HepG2 (cell line): ENCODE data around the gene GRAMD2A. TPM values are rescaled to one million over a fixed set of nuclear protein-coding genes. Genes with fewer than 3 reads are reported as not detected.

Experiments used
- ATAC-seq: fragments of 200-7000 bp; cut with Tn5 transposase; 3 replicates; pipeline ENCODE4 v1.9.1; 2020; ENCODE audit warnings: mild to moderate bottlenecking, moderate library complexity
- BruUV-seq: library from RNA; stranded (reverse); fragments of 400-500 nt; replicated peaks from 2 replicates; lab custom pipeline; 2021; lab: Mats Ljungman, UMichigan
- CTCF ChIA-PET: fragments of 300-600 bp; formaldehyde crosslinking; extraction: SDS; loops from one replicate; lab custom pipeline; 2021; ENCODE audit warnings: low total read pairs, inconsistent platforms, low intra/inter-chr PET ratio; lab: Yijun Ruan, JAX
- POLR2A ChIA-PET: fragments of 350-600 bp; sonication (Branson Sonifier 250); formaldehyde crosslinking; loops from one replicate; lab custom pipeline; 2020; ENCODE audit warnings: antibody characterized with exemption, inconsistent platforms; lab: Yijun Ruan, JAX
- DNase-seq: peaks from one replicate; pipeline ENCODE4 v3.0.0-alpha.2; 2015; ENCODE audit warnings: low spot score
- FAIRE-seq: peaks from 3 replicates; lab custom pipeline; 2011; peaks lifted over from hg19 to GRCh38; lab: Jason Lieb, UNC
- H2AFZ ChIP-seq: one replicate; pipeline ENCODE4 v1.6.1; 2011; ENCODE audit warnings: low read length, inconsistent platforms
- H3K27ac ChIP-seq: fragments of 300-600 bp; 3 replicates; pipeline ENCODE4 v1.8.0; 2011; ENCODE audit warnings: mixed run types, mild to moderate bottlenecking, mixed read lengths, low read length, inconsistent platforms; ENCODE audit not compliant: insufficient read depth; ENCODE audit errors: extremely low read length
- H3K27me3 ChIP-seq, 2 experiments: fragments of 200-600 bp in 1 of 2; 2 replicates in 1 of 2; 3 replicates in 1 of 2; pipeline versions ENCODE4 v1.6.0 to v1.8.0; 2011; ENCODE audit warnings: low read length in 2 of 2, mild to moderate bottlenecking in 2 of 2, moderate library complexity in 2 of 2, inconsistent platforms in 1 of 2; ENCODE audit not compliant: insufficient read depth in 2 of 2, control insufficient read depth in 1 of 2
- H3K36me3 ChIP-seq, 2 experiments: fragments of 200-600 bp in 1 of 2; replicated peaks in 1 of 2; 2 replicates in 1 of 2; 3 replicates in 1 of 2; pipeline versions ENCODE4 v1.5.1 to v1.8.0; 2011; ENCODE audit warnings: low read length in 2 of 2, inconsistent platforms in 1 of 2; ENCODE audit not compliant: insufficient read depth in 2 of 2, control insufficient read depth in 1 of 2
- H3K4me1 ChIP-seq: 2 replicates; pipeline ENCODE4 v1.5.1; 2012; ENCODE audit warnings: low read length, inconsistent platforms; ENCODE audit not compliant: insufficient read depth
- H3K4me2 ChIP-seq: 2 replicates; pipeline ENCODE4 v1.6.0; 2011; ENCODE audit warnings: low read depth, low read length, inconsistent platforms
- H3K4me3 ChIP-seq, 3 experiments: fragments of 200-600 bp in 1 of 3; sonication (generic), shearing (Covaris generic) in 1 of 3; replicated peaks in 1 of 3; 2 replicates each; pipeline ENCODE4 v1.5.1; 2011 to 2016; ENCODE audit warnings: low read length in 3 of 3, inconsistent platforms in 2 of 3, low read depth in 2 of 3, mild to moderate bottlenecking in 2 of 3, control low read depth in 1 of 3, mixed read lengths in 1 of 3; ENCODE audit not compliant: insufficient read depth in 1 of 3
- H3K79me2 ChIP-seq: one replicate; pipeline ENCODE4 v1.6.1; 2011; ENCODE audit warnings: low read length, inconsistent platforms; ENCODE audit not compliant: insufficient read depth
- H3K9ac ChIP-seq: 2 replicates; pipeline ENCODE4 v1.6.0; 2011; ENCODE audit warnings: mild to moderate bottlenecking, low read depth, low read length, inconsistent platforms; ENCODE audit not compliant: insufficient read depth
- H3K9me3 ChIP-seq: 2 replicates; pipeline ENCODE4 v1.5.1; 2012; ENCODE audit warnings: mild to moderate bottlenecking, low read length
- H4K20me1 ChIP-seq: 2 replicates; pipeline ENCODE4 v1.6.0; 2011; ENCODE audit warnings: inconsistent platforms, mild to moderate bottlenecking, low read length, moderate library complexity; ENCODE audit not compliant: insufficient read depth
- AGO2 ChIP-seq: fragments of 200-400 bp; formaldehyde crosslinking; optimal IDR thresholded peaks from 2 replicates; pipeline ENCODE3; 2017; ENCODE audit warnings: mild to moderate bottlenecking, low read depth, low read length, moderate library complexity
- GABPB1 ChIP-seq: IDR thresholded peaks from 2 replicates; pipeline ENCODE4 v1.6.1; 2016; ENCODE audit warnings: mild to moderate bottlenecking, missing genetic modification reagents, moderate library complexity, missing compliant biosample characterization
- PAF1 ChIP-seq: IDR thresholded peaks from 2 replicates; pipeline ENCODE4 v1.6.1; 2016; ENCODE audit warnings: missing genetic modification reagents, missing compliant biosample characterization
- POLR2AphosphoS5 ChIP-seq: IDR thresholded peaks from 2 replicates; pipeline ENCODE4 v1.6.1; 2012; ENCODE audit warnings: low read depth, low read length
- RBM22 ChIP-seq: fragments of 200-400 bp; formaldehyde crosslinking; optimal IDR thresholded peaks from 2 replicates; pipeline ENCODE3; 2017; ENCODE audit warnings: mild to moderate bottlenecking, low read length, moderate library complexity
- WGBS: methylation state at CpG from one replicate; pipeline ENCODE4 v1.1.6; 2017; ENCODE audit warnings: low lambda C conversion rate; 5-methylcytosine and 5-hydroxymethylcytosine counted together
- in situ Hi-C: cut with HindIII; loops from 2 replicates; pipeline ENCODE4 v1.10.0; 2017; ENCODE audit warnings: low pct_unique_long_range_greater_than_20kb; ENCODE audit not compliant: extremely low pct_ligation_motif_present
- intact Hi-C: fragments of 100-400 bp; cut with micrococcal nuclease; formaldehyde crosslinking; loops from one replicate; pipeline ENCODE4 v1.10.0; 2022; ENCODE audit not compliant: unreplicated experiment
- polyA plus RNA-seq, 8 experiments: library from polyadenylated mRNA; depleted of rRNA in 3 of 8; stranded (reverse) in 7 of 8; unstranded in 1 of 8; fragments of >200 nt; fragmentation: Illumina TruSeq in 4 of 8; extraction: Trizol in 4 of 8; gene quantifications; 2 replicates each; pipeline versions ENCODE4 v1.2.1 to v1.2.3, GENCODE V29; 2011 to 2016; ENCODE audit warnings: low read depth in 4 of 8, missing spikeins in 1 of 8, mixed read lengths in 1 of 8; ENCODE audit not compliant: insufficient read depth in 1 of 8
- total RNA-seq, 5 experiments: library from RNA; depleted of rRNA; stranded (reverse); fragments of >200 nt; fragmentation: Illumina TruSeq; extraction: Trizol; gene quantifications; 2 replicates each; pipeline ENCODE4 v1.2.3, GENCODE V29; 2016; ENCODE audit warnings: low read depth in 1 of 5
- TF ChIP-seq, protein P1 (sequence below): sonication (generic); formaldehyde crosslinking; IDR thresholded peaks from 2 replicates; pipeline ENCODE4 v1.4.0; 2020; ENCODE audit warnings: mild to moderate bottlenecking, missing genetic modification reagents

Gene GRAMD2A
- total and polyA plus RNA-seq, 2 of the 13 experiments (the other 11 are each of a cell fraction or from before 2014, with no cell fraction given), result 0.04 TPM; not detected in 1

DNA sequence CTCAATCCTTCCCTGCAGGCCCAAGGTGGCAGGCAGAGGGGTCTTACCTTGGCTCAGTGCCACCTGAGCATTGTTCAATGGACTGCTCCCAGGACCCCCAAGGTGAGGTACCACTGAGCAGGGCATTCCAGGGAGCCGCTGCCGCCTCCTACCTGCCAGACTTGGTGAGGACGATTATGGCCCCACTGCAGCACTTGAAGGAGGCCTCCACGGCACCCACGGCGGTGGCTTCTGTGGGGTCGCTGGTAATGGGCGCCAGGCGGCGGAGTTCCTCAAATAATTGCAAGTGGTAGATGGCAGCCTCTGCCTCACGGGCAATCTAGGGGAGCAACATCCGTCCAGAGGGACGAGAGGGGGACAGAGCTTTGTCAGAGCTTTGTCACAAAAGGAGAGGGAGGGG, 4.7 kb upstream of the GRAMD2A start:
- intact Hi-C loops (no loop called here), in situ Hi-C loops (loop anchor here (5.0 kb wide), 1 partner anchor 85 kb away; no protein-coding TSS in a partner anchor)
- Histone ChIP-seq H3K9me3 (no peaks in the 10 kb centered on the region), H3K79me2 (no peaks in the 10 kb centered on the region), H3K4me2 (no peak overlapping the region), H3K9ac (no peak overlapping the region), H3K27me3 (peaks cover 0 to under 1% of the 10 kb centered on the region in 2 experiments; a peak in 1 of 5 replicates), H3K36me3 (peaks cover 51 to 87% of the 10 kb centered on the region in 2 experiments), H3K27ac (no peak overlapping the region), H2AFZ (no peak overlapping the region), H4K20me1 (peaks cover 92% of the 10 kb centered on the region), H3K4me1 (peaks cover 16% of the 10 kb centered on the region), H3K4me3 (no peak overlapping the region)
- no peak for DNase-seq
- POLR2A ChIA-PET, result no interaction called here
- CTCF ChIA-PET, result no interaction called here
- peak; percentile 33 for TF ChIP-seq AGO2
- TF ChIP-seq GABPB1 (CRISPR knock-in tag), result no peak
- TF ChIP-seq POLR2AphosphoS5, result 0 out of 2 replicates have a peak, but pooled peaks have one; percentile 14
- ATAC-seq, result no peak
- no peak for FAIRE-seq
- BruUV-seq, result no TSS peak
- WGBS, result 98% methylated on average over 13 of the region's 13 CpGs

DNA sequence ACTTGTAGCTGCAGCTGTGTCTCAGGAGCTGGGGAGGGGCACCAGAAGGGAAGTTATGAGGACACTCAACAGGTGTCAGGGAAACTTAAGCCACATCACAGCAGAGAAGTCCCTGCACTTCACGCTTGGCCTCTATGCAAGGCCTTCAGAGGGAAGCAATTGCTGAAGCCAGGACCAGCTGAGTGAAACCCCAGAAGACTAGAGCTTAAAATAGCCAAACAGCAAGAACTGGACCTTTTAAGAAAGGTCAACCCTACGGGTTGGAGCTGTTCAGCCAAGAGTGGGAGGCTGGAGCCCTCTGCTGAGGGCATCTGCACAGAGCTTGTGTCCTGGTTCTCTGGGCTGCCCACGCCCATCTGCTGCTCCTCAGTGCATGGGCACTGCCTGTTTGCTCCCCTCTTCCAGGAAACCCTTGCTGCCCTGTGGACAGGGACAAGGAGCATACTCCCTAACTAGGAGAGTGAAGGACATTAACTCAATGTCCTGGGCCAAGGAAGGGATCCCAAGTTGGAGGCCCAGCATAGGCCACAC, 3.9 kb upstream of the GRAMD2A start:
- POLR2A ChIA-PET, result interaction anchor here (2.2 kb wide), 1 partner anchor 9 kb away, joined by 6 read pairs; no protein-coding TSS in a partner anchor
- Histone ChIP-seq H3K9me3 (no peaks in the 10 kb centered on the region), H4K20me1 (peaks cover 85% of the 10 kb centered on the region), H3K79me2 (no peaks in the 10 kb centered on the region), H3K4me2 (no peak overlapping the region), H3K27me3 (peaks cover 6 to 9% of the 10 kb centered on the region in 2 experiments; a peak in 3 of 5 replicates), H3K4me1 (peaks cover 24% of the 10 kb centered on the region), H2AFZ (no peak overlapping the region), H3K9ac (no peak overlapping the region), H3K4me3 (no peak overlapping the region), H3K36me3 (peaks cover 43 to 79% of the 10 kb centered on the region in 2 experiments), H3K27ac (no peak overlapping the region)
- no TSS peak for BruUV-seq
- FAIRE-seq (no peak), ATAC-seq (no peak), DNase-seq (no peak)
- 93% methylated on average over 2 of the region's 3 CpGs for WGBS
- in situ Hi-C loops, result loop anchor here (5.0 kb wide), 1 partner anchor 86 kb away; no protein-coding TSS in a partner anchor
- intact Hi-C loops, result no loop called here
- TF ChIP-seq PAF1 (0 out of 2 replicates have a peak, but pooled peaks have one; percentile 55), RBM22 (peak; percentile 64)
- TF ChIP-seq, protein P1, sequence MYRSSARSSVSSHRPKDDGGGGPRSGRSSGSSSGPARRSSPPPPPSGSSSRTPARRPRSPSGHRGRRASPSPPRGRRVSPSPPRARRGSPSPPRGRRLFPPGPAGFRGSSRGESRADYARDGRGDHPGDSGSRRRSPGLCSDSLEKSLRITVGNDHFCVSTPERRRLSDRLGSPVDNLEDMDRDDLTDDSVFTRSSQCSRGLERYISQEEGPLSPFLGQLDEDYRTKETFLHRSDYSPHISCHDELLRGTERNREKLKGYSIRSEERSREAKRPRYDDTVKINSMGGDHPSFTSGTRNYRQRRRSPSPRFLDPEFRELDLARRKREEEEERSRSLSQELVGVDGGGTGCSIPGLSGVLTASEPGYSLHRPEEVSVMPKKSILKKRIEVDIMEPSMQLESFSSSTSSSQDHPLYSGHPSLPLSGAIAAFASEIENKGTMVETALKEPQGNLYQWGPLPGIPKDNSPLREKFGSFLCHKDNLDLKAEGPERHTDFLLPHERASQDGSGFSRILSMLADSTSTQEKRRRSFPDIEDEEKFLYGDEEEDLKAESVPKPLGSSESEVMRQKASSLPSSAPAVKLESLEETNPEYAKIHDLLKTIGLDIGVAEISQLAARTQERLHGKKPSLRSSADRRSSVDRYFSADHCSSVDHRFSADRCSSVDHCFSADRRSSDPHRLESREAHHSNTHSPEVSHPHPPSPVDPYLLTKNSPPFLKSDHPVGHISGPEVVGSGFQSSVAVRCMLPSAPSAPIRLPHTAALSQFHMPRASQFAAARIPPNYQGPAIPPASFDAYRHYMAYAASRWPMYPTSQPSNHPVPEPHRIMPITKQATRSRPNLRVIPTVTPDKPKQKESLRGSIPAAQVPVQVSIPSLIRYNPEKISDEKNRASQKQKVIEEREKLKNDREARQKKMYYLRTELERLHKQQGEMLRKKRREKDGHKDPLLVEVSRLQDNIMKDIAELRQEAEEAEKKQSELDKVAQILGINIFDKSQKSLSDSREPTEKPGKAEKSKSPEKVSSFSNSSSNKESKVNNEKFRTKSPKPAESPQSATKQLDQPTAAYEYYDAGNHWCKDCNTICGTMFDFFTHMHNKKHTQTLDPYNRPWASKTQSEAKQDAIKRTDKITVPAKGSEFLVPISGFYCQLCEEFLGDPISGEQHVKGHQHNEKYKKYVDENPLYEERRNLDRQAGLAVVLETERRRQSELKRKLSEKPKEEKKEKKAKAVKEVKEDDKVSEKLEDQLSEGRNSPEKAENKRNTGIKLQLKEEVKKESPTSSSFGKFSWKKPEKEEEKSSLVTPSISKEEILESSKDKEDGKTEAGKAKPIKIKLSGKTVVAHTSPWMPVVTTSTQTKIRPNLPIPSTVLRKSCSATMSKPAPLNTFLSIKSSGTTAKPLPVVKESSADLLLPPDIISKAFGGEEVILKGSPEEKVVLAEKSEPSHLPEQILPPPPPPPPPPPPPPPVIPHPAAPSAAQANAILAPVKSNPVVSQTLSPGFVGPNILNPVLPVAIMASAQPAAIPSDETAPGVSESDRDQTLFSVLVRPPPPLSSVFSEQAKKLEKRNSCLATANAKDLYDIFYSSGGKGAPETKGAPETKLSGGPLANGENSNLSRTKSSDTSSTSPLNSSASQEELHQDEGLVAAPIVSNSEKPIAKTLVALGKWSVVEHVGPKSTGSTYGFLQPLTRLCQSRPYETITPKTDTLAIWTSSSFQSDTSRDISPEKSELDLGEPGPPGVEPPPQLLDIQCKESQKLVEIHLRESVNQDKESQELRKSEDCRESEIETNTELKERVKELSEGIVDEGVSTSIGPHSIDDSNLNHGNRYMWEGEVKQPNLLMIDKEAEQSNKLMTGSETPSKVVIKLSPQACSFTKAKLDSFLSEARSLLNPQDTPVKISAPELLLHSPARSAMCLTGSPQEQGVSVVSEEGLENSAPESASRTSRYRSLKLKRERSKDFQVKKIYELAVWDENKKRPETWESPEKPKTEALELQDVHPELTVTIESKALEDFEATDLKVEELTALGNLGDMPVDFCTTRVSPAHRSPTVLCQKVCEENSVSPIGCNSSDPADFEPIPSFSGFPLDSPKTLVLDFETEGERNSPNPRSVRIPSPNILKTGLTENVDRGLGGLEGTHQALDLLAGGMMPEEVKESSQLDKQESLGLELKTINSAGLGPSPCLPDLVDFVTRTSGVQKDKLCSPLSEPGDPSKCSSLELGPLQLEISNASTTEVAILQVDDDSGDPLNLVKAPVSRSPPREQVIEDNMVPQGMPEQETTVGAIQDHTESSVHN (CRISPR knock-in tag), result no peak
- CTCF ChIA-PET, result no interaction called here
